B cell (primary cell): Measurements from ENCODE around the gene RAD21L1. TPM values are rescaled to one million over a fixed set of nuclear protein-coding genes. Genes with fewer than 3 reads are reported as not detected.
A peak's percentile ranks its signal among the peaks of the same experiment; 100 is the strongest.

Source experiments
- ATAC-seq: fragments of 200-7000 bp; cut with Tn5 transposase; one replicate; pipeline ENCODE4 v1.10.0; 2021; ENCODE audit warnings: low read depth, mild to moderate bottlenecking, moderate number of reproducible peaks, moderate library complexity
- CTCF ChIA-PET: fragments of 350-600 bp; sonication (Branson Sonifier 250); formaldehyde crosslinking; loops from one replicate; lab custom pipeline; 2021; ENCODE audit warnings: antibody characterized with exemption, inconsistent platforms; lab: Charles Lee
- POLR2A ChIA-PET: fragments of 350-600 bp; sonication (Branson Sonifier 250); formaldehyde crosslinking; loops from one replicate; lab custom pipeline; 2021; ENCODE audit warnings: antibody characterized with exemption; lab: Charles Lee
- DNase-seq: peaks from one replicate; pipeline ENCODE4 v3.0.0; 2013
- H2AFZ ChIP-seq: 2 replicates; pipeline ENCODE4 v1.6.1; 2012; ENCODE audit warnings: mild to moderate bottlenecking, low read depth, low read length; ENCODE audit not compliant: insufficient read depth, poor library complexity, severe bottlenecking
- H3K27ac ChIP-seq, 2 donors: 1 replicate in 1 of 2; 2 replicates in 1 of 2; pipeline ENCODE4 v1.5.1; 2012 to 2013; ENCODE audit warnings: low read length in 2 of 2, mild to moderate bottlenecking in 2 of 2, moderate library complexity in 1 of 2
- H3K27me3 ChIP-seq, 4 experiments: fragments of 200-600 bp in 1 of 4; sonication (generic) in 1 of 4; replicated peaks in 1 of 4; 1 replicate in 2 of 4; 2 replicates in 2 of 4; pipeline versions ENCODE4 v1.6.1 to v1.7.0; 2013 to 2016; ENCODE audit warnings: low read length in 3 of 4, mild to moderate bottlenecking in 2 of 4, mixed read lengths in 1 of 4, moderate library complexity in 1 of 4; ENCODE audit not compliant: insufficient read depth in 4 of 4, control insufficient read depth in 3 of 4; ENCODE audit errors: control extremely low read depth in 1 of 4
- H3K36me3 ChIP-seq, 2 experiments: replicated peaks in 1 of 2; 1 replicate in 1 of 2; 2 replicates in 1 of 2; pipeline versions ENCODE4 v1.6.1 to v1.7.1; 2013; ENCODE audit warnings: low read length in 1 of 2; ENCODE audit not compliant: insufficient read depth in 2 of 2, control insufficient read depth in 1 of 2; ENCODE audit errors: control extremely low read depth in 1 of 2, extremely low read depth in 1 of 2
- H3K4me1 ChIP-seq, 2 donors: fragments of 200-600 bp in 1 of 2; sonication (generic) in 1 of 2; 1 replicate in 1 of 2; 2 replicates in 1 of 2; pipeline versions ENCODE4 v1.5.1 to v1.6.1; 2013 to 2017; ENCODE audit warnings: low read length in 2 of 2; ENCODE audit not compliant: control insufficient read depth in 2 of 2, insufficient read depth in 2 of 2
- H3K4me2 ChIP-seq: replicated peaks from 2 replicates; pipeline ENCODE3; 2012; ENCODE audit warnings: mild to moderate bottlenecking, low read depth, low read length; ENCODE audit not compliant: poor library complexity, severe bottlenecking
- H3K4me3 ChIP-seq, 5 experiments: fragments of 200-600 bp in 1 of 5; sonication (generic) in 1 of 5; 1 replicate in 3 of 5; 2 replicates in 2 of 5; pipeline versions ENCODE4 v1.5.1 to v1.7.0; 2011 to 2016; ENCODE audit warnings: low read length in 4 of 5, mild to moderate bottlenecking in 4 of 5, low read depth in 2 of 5, control low read depth in 1 of 5, moderate library complexity in 1 of 5; ENCODE audit not compliant: insufficient read depth in 1 of 5; ENCODE audit errors: control extremely low read depth in 1 of 5, extremely low read depth in 1 of 5
- H3K79me2 ChIP-seq: fragments of 200-600 bp; sonication (generic); one replicate; pipeline ENCODE4 v1.6.0; 2016; ENCODE audit warnings: low read length; ENCODE audit not compliant: control insufficient read depth, insufficient read depth
- H3K9ac ChIP-seq: fragments of 200-600 bp; sonication (generic); 2 replicates; pipeline ENCODE4 v1.6.1; 2017; ENCODE audit warnings: mild to moderate bottlenecking, low read length, moderate library complexity
- H3K9me3 ChIP-seq, 3 donors: one replicate each; pipeline versions ENCODE4 v1.6.1 to v1.7.1; 2013; ENCODE audit warnings: low read length in 2 of 3; ENCODE audit not compliant: control insufficient read depth in 2 of 3, insufficient read depth in 1 of 3; ENCODE audit errors: control extremely low read depth in 1 of 3
- H4K20me1 ChIP-seq: 2 replicates; pipeline ENCODE4 v1.6.0; 2012; ENCODE audit warnings: mild to moderate bottlenecking, low read length; ENCODE audit not compliant: insufficient read depth, control insufficient read depth, poor library complexity, severe bottlenecking
- H3K27ac Mint-ChIP-seq: one replicate; pipeline ENCODE4 v1.8.0; 2021; ENCODE audit warnings: mixed read lengths
- H3K27me3 Mint-ChIP-seq: one replicate; pipeline ENCODE4 v1.8.0; 2021; ENCODE audit warnings: mixed read lengths
- H3K4me1 Mint-ChIP-seq: one replicate; pipeline ENCODE4 v1.8.0; 2021; ENCODE audit warnings: mixed read lengths
- H3K4me3 Mint-ChIP-seq: one replicate; pipeline ENCODE4 v1.8.0; 2021; ENCODE audit warnings: mixed read lengths
- H3K9me3 Mint-ChIP-seq: one replicate; pipeline ENCODE4 v1.8.0; 2022; ENCODE audit warnings: mixed read lengths; ENCODE audit not compliant: insufficient read depth
- EZH2 ChIP-seq: IDR thresholded peaks from 2 replicates; pipeline ENCODE4 v1.6.1; 2012; ENCODE audit warnings: borderline replicate concordance, low read depth, mild to moderate bottlenecking, moderate library complexity, low read length; ENCODE audit not compliant: insufficient read depth, poor library complexity, severe bottlenecking
- WGBS: methylation state at CpG from one replicate; pipeline ENCODE4 v1.1.5; 2013; ENCODE audit warnings: missing lambda C conversion rate; ENCODE audit not compliant: insufficient coverage; 5-methylcytosine and 5-hydroxymethylcytosine counted together
- intact Hi-C: fragments of 100-400 bp; cut with micrococcal nuclease; formaldehyde crosslinking; loops from one replicate; pipeline ENCODE4 v1.10.0; 2022
- polyA plus RNA-seq: library from polyadenylated mRNA; depleted of rRNA; stranded (reverse); fragments of >200 nt; gene quantifications from 2 replicates; pipeline ENCODE4 v1.2.3, GENCODE V29; 2012
- total RNA-seq, 2 donors: library from RNA; stranded (reverse); fragments of 120-200 nt in 1 of 2; gene quantifications; 1 replicate in 1 of 2; 2 replicates in 1 of 2; pipeline versions ENCODE4 v1.2.3 to v1.2.4, GENCODE V29; 2013 to 2022
- TF ChIP-seq, protein P1 (sequence below): fragments of 200-600 bp; IDR thresholded peaks from one replicate; pipeline ENCODE4 v1.8.0; 2022; ENCODE audit warnings: antibody characterized with exemption, mild to moderate bottlenecking

The RAD21L1 gene
- total and polyA plus RNA-seq, 2 donors (not counting 1 experiment from before 2014, with no cell fraction given), result not detected

DNA sequence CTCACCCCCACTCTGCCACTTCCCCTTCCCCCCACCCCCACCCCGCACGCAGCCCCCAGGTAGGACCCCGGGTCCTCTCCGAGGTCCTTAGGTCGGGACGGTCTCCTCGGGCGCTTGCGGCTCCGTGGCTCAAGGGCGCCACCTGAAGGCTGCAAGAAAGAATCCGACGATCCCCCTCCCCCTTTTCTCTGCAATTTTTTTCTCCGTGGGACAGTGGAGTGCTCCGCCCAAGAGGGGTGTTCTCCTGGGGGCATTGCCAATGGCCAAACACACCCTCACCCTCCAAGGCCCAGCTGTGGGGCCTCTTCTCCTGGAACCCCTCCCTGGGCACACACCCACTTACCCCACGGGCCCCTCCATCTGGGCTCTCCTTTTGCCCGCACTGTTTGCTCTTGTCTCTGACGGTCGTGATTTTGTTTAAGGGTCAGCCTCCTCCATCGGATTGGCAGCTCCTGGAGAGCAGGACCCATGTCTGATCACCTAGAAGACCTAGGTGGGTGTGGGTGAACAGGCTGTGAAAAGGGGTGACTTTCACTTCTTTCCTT is 40.0 kb upstream of the RAD21L1 start:
- intact Hi-C loops, result no loop called here
- H3K36me3 ChIP-seq, result no peaks in the 10 kb centered on the region
- no peak overlapping the region for H2AFZ ChIP-seq
- Mint-ChIP-seq H3K9me3 (no peaks in the 10 kb centered on the region), H3K4me3 (peak overlapping the region; percentile 66), H3K27ac (no peak overlapping the region), H3K4me1 (peaks cover 12% of the 10 kb centered on the region), H3K27me3 (peaks cover 32% of the 10 kb centered on the region)
- CTCF ChIA-PET, result no interaction called here
- H3K4me3 ChIP-seq, result no peak overlapping the region
- peaks cover 0 to 38% (median 17%) of the 10 kb centered on the region in 4 experiments for H3K27me3 ChIP-seq
- H3K79me2 ChIP-seq, result no peaks in the 10 kb centered on the region
- H4K20me1 ChIP-seq, result no peaks in the 10 kb centered on the region
- H3K4me2 ChIP-seq, result peak overlapping the region; percentile 67
- POLR2A ChIA-PET, result no interaction called here
- peaks cover 0 to 6% of the 10 kb centered on the region in 2 donors for H3K4me1 ChIP-seq
- peak; percentile 47 for DNase-seq
- WGBS, result 18% methylated on average over 18 of the region's 20 CpGs
- H3K27ac ChIP-seq, result no peak overlapping the region
- TF ChIP-seq, protein P1, sequence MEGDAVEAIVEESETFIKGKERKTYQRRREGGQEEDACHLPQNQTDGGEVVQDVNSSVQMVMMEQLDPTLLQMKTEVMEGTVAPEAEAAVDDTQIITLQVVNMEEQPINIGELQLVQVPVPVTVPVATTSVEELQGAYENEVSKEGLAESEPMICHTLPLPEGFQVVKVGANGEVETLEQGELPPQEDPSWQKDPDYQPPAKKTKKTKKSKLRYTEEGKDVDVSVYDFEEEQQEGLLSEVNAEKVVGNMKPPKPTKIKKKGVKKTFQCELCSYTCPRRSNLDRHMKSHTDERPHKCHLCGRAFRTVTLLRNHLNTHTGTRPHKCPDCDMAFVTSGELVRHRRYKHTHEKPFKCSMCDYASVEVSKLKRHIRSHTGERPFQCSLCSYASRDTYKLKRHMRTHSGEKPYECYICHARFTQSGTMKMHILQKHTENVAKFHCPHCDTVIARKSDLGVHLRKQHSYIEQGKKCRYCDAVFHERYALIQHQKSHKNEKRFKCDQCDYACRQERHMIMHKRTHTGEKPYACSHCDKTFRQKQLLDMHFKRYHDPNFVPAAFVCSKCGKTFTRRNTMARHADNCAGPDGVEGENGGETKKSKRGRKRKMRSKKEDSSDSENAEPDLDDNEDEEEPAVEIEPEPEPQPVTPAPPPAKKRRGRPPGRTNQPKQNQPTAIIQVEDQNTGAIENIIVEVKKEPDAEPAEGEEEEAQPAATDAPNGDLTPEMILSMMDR, result peak; percentile 59
- no peak for TF ChIP-seq EZH2
- ATAC-seq, result peak; percentile 33
- no peaks in the 10 kb centered on the region for H3K9me3 ChIP-seq
- H3K9ac ChIP-seq, result no peak overlapping the region

DNA sequence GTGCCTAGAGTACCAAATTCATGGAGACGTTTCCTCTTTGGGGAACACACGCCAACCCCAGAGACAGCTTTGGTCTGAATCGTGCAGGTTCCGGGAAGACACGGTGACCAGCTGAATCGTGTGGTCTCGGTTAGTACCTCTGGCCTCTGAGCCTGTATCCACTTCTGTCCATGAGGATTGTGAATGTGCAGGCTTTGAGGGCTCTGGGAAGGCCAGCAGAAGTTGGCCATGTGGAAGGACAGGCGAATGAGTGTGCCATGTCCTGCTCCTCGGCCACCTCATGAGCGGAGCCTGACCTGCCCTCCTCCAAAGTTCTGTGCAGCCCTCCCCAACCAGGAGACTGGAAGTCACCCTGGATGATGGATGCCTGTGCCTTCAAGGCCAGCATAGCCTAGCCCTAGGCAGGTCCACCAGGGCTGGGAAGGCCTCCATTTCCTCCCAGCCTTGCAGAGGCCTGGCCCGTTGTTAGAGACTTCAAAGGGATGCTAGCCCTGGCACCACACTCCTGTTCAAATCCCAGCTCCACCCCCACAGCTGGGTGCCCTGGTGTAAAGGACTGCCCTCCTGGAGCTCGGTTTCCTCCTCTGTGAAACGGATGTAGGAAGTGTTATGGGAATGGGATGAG is 39.4 kb upstream of the RAD21L1 start:
- ChIA-PET POLR2A (no interaction called here), CTCF (interaction anchor here (1.0 kb wide), 1 partner anchor 78 kb away, joined by 3 read pairs; no protein-coding TSS in a partner anchor)
- intact Hi-C loops, result no loop called here
- H2AFZ ChIP-seq, result no peak overlapping the region
- no peaks in the 10 kb centered on the region for H4K20me1 ChIP-seq
- H3K36me3 ChIP-seq, result no peaks in the 10 kb centered on the region
- H3K27ac Mint-ChIP-seq, result no peak overlapping the region
- H3K4me1 Mint-ChIP-seq, result peaks cover 12% of the 10 kb centered on the region
- peak overlapping the region; percentile 66 for H3K4me3 Mint-ChIP-seq
- no peaks in the 10 kb centered on the region for H3K9me3 Mint-ChIP-seq
- H3K9me3 ChIP-seq, result no peaks in the 10 kb centered on the region
- H3K4me1 ChIP-seq, result peaks cover 0 to 6% of the 10 kb centered on the region in 2 donors
- H3K27me3 Mint-ChIP-seq, result peaks cover 32% of the 10 kb centered on the region
- H3K27ac ChIP-seq, result no peak overlapping the region
- H3K79me2 ChIP-seq, result no peaks in the 10 kb centered on the region
- ATAC-seq (no peak), DNase-seq (no peak)
- peaks cover 0 to 38% (median 17%) of the 10 kb centered on the region in 4 experiments for H3K27me3 ChIP-seq
- no peak overlapping the region for H3K4me2 ChIP-seq
- TF ChIP-seq, protein P1, result no peak
- TF ChIP-seq EZH2, result no peak
- H3K9ac ChIP-seq, result no peak overlapping the region
- 93% methylated on average over 10 of the region's 13 CpGs for WGBS
- H3K4me3 ChIP-seq, result no peak overlapping the region
